Mammary epithelial cell (primary cell): ENCODE measurements around the gene HUWE1.
"Not testable (repeated sequence)": the region's sequence is repeated elsewhere in the genome, so short reads cannot be mapped to it uniquely, and the experiment has no call there.

ENCODE experiments used
- EZH2 ChIP-seq: IDR thresholded peaks from 2 replicates; pipeline ENCODE4 v1.6.1; 2012; ENCODE audit warnings: low read length, inconsistent platforms, borderline replicate concordance
- TF ChIP-seq, protein P1 (sequence below), 2 donors: IDR thresholded peaks in 1 of 2; conservative IDR thresholded peaks in 1 of 2; 2 replicates each; pipeline ENCODE4 v1.5.1; 2011 to 2012; ENCODE audit warnings: inconsistent platforms in 2 of 2, low read length in 2 of 2, mild to moderate bottlenecking in 2 of 2, control low read depth in 1 of 2, low read depth in 1 of 2; ENCODE audit not compliant: insufficient read depth in 1 of 2; ENCODE audit errors: extremely low read depth in 1 of 2

DNA sequence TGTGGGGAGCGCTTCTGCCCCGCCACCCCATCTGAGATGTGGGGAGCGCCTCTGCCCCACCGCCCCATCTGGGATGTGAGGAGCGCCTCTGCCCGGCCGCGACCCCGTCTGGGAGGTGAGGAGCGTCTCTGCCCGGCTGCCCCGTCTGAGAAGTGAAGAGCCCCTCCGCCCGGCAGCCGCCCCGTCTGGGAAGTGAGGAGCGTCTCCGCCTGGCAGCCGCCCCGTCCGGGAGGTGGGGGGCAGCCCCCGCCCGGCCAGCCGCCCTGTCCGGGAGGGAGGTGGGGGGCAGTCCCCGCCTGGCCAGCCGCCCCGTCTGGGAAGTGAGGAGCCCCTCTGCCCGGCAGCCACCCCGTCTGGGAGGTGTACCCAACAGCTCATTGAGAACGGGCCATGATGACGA is 35.1 kb upstream of the HUWE1 start:
- TF ChIP-seq, protein P1, sequence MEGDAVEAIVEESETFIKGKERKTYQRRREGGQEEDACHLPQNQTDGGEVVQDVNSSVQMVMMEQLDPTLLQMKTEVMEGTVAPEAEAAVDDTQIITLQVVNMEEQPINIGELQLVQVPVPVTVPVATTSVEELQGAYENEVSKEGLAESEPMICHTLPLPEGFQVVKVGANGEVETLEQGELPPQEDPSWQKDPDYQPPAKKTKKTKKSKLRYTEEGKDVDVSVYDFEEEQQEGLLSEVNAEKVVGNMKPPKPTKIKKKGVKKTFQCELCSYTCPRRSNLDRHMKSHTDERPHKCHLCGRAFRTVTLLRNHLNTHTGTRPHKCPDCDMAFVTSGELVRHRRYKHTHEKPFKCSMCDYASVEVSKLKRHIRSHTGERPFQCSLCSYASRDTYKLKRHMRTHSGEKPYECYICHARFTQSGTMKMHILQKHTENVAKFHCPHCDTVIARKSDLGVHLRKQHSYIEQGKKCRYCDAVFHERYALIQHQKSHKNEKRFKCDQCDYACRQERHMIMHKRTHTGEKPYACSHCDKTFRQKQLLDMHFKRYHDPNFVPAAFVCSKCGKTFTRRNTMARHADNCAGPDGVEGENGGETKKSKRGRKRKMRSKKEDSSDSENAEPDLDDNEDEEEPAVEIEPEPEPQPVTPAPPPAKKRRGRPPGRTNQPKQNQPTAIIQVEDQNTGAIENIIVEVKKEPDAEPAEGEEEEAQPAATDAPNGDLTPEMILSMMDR (conservative IDR thresholded peaks at IDR 0.05 in 1 of 2, IDR thresholded peaks at IDR 0.05 in 1 of 2; ENCODE audit: extremely low read depth in 1 of 2, insufficient read depth in 1 of 2, low read depth in 1 of 2, low read length in 2 of 2), result not testable (repeated sequence)
- not testable (repeated sequence) for TF ChIP-seq EZH2
